HG03558 (cell line): Measurements from ENCODE around the gene NCKAP5.

Experiments
- ATAC-seq: cut with Tn5 transposase; IDR thresholded peaks from one replicate; pipeline ENCODE4 v1.9.1; 2021; ENCODE audit warnings: moderate number of reproducible peaks; ENCODE audit not compliant: unreplicated experiment; ENCODE audit errors: extremely low read depth

Gene NCKAP5

GRCh38 chr2:133360882-133361281 lies 207.4 kb downstream of the NCKAP5 start:
- no peak for ATAC-seq

DNA sequence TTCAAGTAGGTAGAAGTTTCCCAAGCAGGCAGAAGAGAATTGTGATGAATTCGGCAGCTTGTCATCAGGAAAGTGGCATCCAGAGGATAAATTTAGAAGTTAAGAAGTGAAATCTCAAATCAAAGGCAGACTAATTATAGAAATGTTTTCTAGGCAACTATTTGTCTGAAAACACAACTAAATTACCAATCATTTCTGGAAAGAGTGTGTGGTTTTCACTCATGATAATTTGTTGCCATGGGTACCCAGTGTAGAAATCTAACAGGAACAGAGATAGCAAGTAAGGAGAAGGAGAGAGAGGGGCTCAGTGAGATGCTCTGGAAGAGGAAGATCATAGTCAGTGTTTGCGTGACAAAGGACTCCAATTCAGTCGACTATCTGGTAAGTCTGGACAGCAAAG lies 208.1 kb downstream of the NCKAP5 start:
- ATAC-seq = no peak

- no peak for ATAC-seq
Observed at GRCh38 chr2:133352719-133353118, 215.5 kb downstream of the NCKAP5 start.

DNA sequence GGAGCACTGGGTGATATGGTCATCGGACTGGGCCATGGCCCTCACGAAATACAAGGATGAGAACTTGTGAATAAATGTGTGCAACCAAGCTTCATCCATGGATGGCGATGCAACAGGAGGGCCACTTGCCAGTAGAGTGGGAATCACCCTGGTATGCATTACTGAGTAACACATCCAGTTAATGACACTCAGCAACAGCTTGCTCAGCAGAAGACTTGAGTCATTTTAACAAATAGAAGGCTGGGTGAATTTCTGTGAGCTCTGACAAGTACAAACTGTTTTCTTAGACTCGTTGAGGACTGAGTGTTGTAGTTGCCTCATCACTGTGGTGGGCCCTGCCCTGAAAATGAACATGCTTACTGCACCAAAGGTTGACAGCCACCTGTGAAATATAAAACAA lies 221.6 kb downstream of the NCKAP5 start:
- no peak for ATAC-seq

- ATAC-seq = no peak
Observed at GRCh38 chr2:133345638-133346037, 222.6 kb downstream of the NCKAP5 start.

- no peak for ATAC-seq
Observed at GRCh38 chr2:133344849-133345248, 223.4 kb downstream of the NCKAP5 start.

GRCh38 chr2:133343018-133343352 lies 225.3 kb downstream of the NCKAP5 start:
- no peak for ATAC-seq

DNA sequence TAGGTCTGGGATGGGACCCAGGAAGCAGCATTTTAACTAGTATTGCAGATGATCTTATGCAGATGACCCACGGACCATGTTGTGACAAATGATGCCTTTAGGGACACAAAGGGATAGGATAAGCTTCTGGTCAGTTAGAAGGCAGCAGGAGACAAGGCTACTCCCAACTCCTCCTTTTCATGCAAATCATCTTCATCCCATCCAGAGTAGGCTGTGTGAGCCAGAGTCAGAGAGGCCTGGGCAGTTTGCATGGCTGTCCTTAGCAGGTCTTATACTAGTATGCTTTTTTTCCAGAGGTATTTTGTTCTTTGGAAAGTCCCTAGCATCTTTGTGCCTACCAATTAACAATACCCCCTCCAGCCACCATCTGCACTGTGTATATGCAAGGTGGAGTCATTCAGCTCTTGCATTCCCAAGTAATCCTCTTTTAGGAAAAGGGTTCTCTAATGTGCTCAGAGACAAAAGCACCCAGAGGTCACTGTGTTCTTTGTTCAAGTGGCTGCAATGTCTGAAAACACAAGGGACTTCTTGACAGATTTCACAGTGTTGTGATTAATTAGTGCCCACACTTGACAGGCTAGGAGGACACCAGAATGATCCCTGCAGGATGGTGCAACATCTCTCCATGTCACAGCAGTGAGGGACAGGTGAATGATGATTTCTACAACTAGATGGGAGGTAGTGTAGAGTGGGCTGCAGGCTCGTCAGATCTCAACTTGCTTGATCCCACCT lies 225.8 kb downstream of the NCKAP5 start:
- no peak for ATAC-seq

GRCh38 chr2:133341575-133341974 lies 226.7 kb downstream of the NCKAP5 start:
- no peak for ATAC-seq

- no peak for ATAC-seq
Observed at GRCh38 chr2:133338224-133338623, 230.0 kb downstream of the NCKAP5 start.

GRCh38 chr2:133334923-133335322 lies 233.3 kb downstream of the NCKAP5 start:
- no peak for ATAC-seq

DNA sequence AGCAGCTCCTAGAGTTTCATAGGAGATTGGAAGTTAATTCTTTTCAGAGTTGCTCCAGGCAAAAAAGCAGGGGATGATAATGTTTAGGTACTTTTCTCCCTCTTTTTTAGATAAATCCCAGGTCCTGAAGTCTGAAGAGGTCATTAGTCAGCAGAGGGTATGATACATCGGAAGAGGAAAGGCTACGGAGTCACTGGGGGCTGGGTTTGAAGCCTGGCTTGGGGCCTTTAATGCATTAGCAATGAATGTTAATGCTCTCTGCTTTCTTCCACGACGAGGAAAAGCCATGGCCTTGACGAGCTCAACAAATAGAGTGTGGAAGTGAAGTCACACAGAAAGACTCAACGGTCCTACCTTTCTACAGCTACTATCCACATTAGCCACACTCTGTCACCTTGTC lies 235.1 kb downstream of the NCKAP5 start:
- no peak for ATAC-seq

DNA sequence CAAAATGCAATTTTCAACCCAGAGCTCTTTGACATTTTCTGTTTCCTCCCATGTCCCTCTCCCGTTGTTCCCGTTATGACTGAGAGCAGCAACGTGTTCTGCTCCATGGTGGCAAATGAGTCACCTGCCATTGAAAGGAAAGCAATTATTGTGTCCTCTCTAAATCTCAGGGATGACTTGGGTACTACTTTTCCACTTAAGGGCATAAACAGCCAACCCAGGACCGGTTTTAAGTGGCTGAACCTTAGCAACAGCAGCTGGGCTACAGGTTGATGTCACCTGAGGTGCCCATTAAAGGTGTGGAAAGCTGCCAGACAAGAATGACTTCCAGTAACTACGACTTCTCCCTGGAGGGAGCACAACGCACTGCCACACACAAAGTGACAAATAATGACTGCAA lies 236.8 kb downstream of the NCKAP5 start:
- ATAC-seq = no peak

- no peak for ATAC-seq
Observed at GRCh38 chr2:133326652-133327397, 241.4 kb downstream of the NCKAP5 start.

- no peak for ATAC-seq
Observed at GRCh38 chr2:133324150-133324561, 244.1 kb downstream of the NCKAP5 start.

DNA sequence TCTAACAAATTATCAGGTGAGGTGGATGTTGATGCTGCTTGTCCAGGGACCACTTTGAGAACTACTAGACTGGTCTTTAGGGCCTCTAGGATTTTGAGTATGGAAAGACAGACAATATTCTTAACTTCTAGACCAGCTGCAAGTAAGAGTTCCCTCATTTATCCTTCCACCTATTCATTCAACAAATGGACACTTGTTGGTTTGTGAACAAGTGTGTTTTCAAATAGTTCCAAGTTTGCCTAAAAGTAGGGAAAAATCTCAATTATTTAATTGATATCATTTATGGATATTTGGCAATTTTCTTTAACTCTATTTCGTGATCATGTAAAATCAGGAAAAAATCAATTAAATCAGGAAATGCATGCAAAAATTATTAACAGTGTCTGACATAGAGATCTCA lies 245.4 kb downstream of the NCKAP5 start:
- no peak for ATAC-seq

DNA sequence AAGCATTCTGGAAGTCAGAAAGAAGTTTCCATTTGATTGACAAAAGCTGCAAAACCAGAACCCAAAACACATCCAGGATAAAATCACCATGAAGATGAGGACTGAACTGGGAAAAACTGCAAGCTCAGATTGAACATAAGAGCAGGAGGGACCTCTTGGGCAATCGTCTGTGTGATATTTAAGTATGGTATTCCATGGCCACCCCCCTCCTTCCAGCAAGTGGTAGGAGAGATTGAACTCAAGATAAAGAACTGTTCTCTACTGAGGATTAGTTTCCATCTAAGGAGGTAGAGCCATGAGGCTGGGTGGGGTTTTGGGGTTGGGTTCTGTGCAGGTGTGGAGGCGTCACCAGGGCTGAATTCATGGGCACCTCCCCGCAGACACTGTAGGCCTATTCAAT lies 251.1 kb downstream of the NCKAP5 start:
- no peak for ATAC-seq

- no peak for ATAC-seq
Observed at GRCh38 chr2:133316557-133316956, 251.7 kb downstream of the NCKAP5 start.

GRCh38 chr2:133315280-133315679 lies 253.0 kb downstream of the NCKAP5 start:
- no peak for ATAC-seq

DNA sequence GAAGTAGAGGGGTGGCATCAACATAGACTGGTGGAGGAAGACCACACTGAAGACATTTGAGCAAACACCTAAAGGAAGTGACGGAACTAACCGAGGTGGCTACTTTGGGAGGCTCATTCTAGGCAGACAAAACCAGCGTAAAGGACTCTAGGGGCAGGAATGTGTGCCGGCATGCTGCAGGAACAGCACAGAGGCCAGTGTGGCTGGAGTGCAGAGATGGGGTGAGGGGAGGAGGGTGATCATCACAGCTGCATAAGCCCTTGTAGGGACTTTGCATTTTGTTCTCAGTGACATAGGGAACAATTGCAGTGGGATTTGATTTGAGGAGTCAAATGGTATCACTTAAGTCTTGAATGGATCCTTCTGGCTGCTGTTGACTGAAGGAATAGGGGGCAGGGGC lies 253.5 kb downstream of the NCKAP5 start:
- no peak for ATAC-seq

DNA sequence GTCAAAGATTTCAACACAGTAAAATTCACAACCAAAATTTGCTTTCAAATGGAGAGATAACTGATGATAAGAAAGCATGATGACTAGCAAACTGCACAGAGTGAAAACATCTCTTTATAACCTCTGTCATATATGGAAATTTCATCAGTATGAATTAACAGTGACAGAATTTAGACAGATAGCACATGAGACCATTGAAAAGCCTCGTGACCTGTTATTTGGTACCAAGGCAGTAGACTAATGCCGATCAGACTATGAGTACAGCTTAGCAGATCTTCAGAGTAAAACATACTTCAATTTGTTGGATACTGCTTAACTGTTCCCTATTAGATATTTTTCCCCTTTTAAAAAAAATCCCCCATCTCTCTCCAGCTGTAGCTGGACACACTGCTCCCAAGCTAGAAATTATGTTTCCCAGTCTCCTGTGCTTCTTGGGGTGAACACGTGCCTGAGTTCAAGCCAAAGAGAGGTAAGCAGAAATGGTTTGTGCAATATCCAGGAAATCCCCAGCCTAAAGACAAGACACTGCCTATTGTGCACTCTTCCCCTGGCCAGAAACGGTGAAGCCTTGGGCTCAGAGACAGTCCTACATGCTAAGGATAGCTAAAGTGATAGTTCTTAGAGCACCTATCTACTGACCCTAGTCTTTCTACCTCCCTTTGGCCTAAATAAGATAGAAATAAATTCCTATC lies 256.1 kb downstream of the NCKAP5 start:
- ATAC-seq = no peak
